HG02884 (cell line): ENCODE results near the gene KRT71.

Experiments
- ATAC-seq: cut with Tn5 transposase; IDR thresholded peaks from one replicate; pipeline ENCODE4 v1.9.1; 2021; ENCODE audit warnings: mild to moderate bottlenecking, moderate library complexity; ENCODE audit not compliant: unreplicated experiment

The KRT71 gene

GRCh38 chr12:52499806-52500560 is 53.0 kb downstream of the KRT71 start:
- ATAC-seq, result no peak

GRCh38 chr12:52498946-52499345 is 54.0 kb downstream of the KRT71 start:
- ATAC-seq, result no peak

GRCh38 chr12:52497975-52498374 is 55.0 kb downstream of the KRT71 start:
- ATAC-seq, result no peak

- no peak for ATAC-seq
Measured at GRCh38 chr12:52496590-52497071, 56.3 kb downstream of the KRT71 start.

GRCh38 chr12:52496054-52496453 is 56.9 kb downstream of the KRT71 start:
- ATAC-seq, result no peak

GRCh38 chr12:52495389-52495788 is 57.6 kb downstream of the KRT71 start:
- ATAC-seq, result no peak

- ATAC-seq, result no peak
Measured at GRCh38 chr12:52494518-52494917, 58.4 kb downstream of the KRT71 start.

- no peak for ATAC-seq
Measured at GRCh38 chr12:52494100-52494499, 58.8 kb downstream of the KRT71 start.
